B cell (primary cell): Measurements from ENCODE around the gene CD180. TPM values are rescaled to one million over a fixed set of nuclear protein-coding genes. Genes with fewer than 3 reads are reported as not detected.
A peak's percentile ranks its signal among the peaks of the same experiment; 100 is the strongest.

Source experiments
- ATAC-seq: fragments of 200-7000 bp; cut with Tn5 transposase; one replicate; pipeline ENCODE4 v1.10.0; 2021; ENCODE audit warnings: low read depth, mild to moderate bottlenecking, moderate number of reproducible peaks, moderate library complexity
- CTCF ChIA-PET: fragments of 350-600 bp; sonication (Branson Sonifier 250); formaldehyde crosslinking; loops from one replicate; lab custom pipeline; 2021; ENCODE audit warnings: antibody characterized with exemption, inconsistent platforms; lab: Charles Lee
- POLR2A ChIA-PET: fragments of 350-600 bp; sonication (Branson Sonifier 250); formaldehyde crosslinking; loops from one replicate; lab custom pipeline; 2021; ENCODE audit warnings: antibody characterized with exemption; lab: Charles Lee
- DNase-seq: peaks from one replicate; pipeline ENCODE4 v3.0.0; 2013
- H2AFZ ChIP-seq: 2 replicates; pipeline ENCODE4 v1.6.1; 2012; ENCODE audit warnings: mild to moderate bottlenecking, low read depth, low read length; ENCODE audit not compliant: insufficient read depth, poor library complexity, severe bottlenecking
- H3K27ac ChIP-seq, 2 donors: 1 replicate in 1 of 2; 2 replicates in 1 of 2; pipeline ENCODE4 v1.5.1; 2012 to 2013; ENCODE audit warnings: low read length in 2 of 2, mild to moderate bottlenecking in 2 of 2, moderate library complexity in 1 of 2
- H3K27me3 ChIP-seq, 4 experiments: fragments of 200-600 bp in 1 of 4; sonication (generic) in 1 of 4; replicated peaks in 1 of 4; 1 replicate in 2 of 4; 2 replicates in 2 of 4; pipeline versions ENCODE4 v1.6.1 to v1.7.0; 2013 to 2016; ENCODE audit warnings: low read length in 3 of 4, mild to moderate bottlenecking in 2 of 4, mixed read lengths in 1 of 4, moderate library complexity in 1 of 4; ENCODE audit not compliant: insufficient read depth in 4 of 4, control insufficient read depth in 3 of 4; ENCODE audit errors: control extremely low read depth in 1 of 4
- H3K36me3 ChIP-seq, 2 experiments: replicated peaks in 1 of 2; 1 replicate in 1 of 2; 2 replicates in 1 of 2; pipeline versions ENCODE4 v1.6.1 to v1.7.1; 2013; ENCODE audit warnings: low read length in 1 of 2; ENCODE audit not compliant: insufficient read depth in 2 of 2, control insufficient read depth in 1 of 2; ENCODE audit errors: control extremely low read depth in 1 of 2, extremely low read depth in 1 of 2
- H3K4me1 ChIP-seq, 2 donors: fragments of 200-600 bp in 1 of 2; sonication (generic) in 1 of 2; 1 replicate in 1 of 2; 2 replicates in 1 of 2; pipeline versions ENCODE4 v1.5.1 to v1.6.1; 2013 to 2017; ENCODE audit warnings: low read length in 2 of 2; ENCODE audit not compliant: control insufficient read depth in 2 of 2, insufficient read depth in 2 of 2
- H3K4me2 ChIP-seq: replicated peaks from 2 replicates; pipeline ENCODE3; 2012; ENCODE audit warnings: mild to moderate bottlenecking, low read depth, low read length; ENCODE audit not compliant: poor library complexity, severe bottlenecking
- H3K4me3 ChIP-seq, 5 experiments: fragments of 200-600 bp in 1 of 5; sonication (generic) in 1 of 5; 1 replicate in 3 of 5; 2 replicates in 2 of 5; pipeline versions ENCODE4 v1.5.1 to v1.7.0; 2011 to 2016; ENCODE audit warnings: low read length in 4 of 5, mild to moderate bottlenecking in 4 of 5, low read depth in 2 of 5, control low read depth in 1 of 5, moderate library complexity in 1 of 5; ENCODE audit not compliant: insufficient read depth in 1 of 5; ENCODE audit errors: control extremely low read depth in 1 of 5, extremely low read depth in 1 of 5
- H3K79me2 ChIP-seq: fragments of 200-600 bp; sonication (generic); one replicate; pipeline ENCODE4 v1.6.0; 2016; ENCODE audit warnings: low read length; ENCODE audit not compliant: control insufficient read depth, insufficient read depth
- H3K9ac ChIP-seq: fragments of 200-600 bp; sonication (generic); 2 replicates; pipeline ENCODE4 v1.6.1; 2017; ENCODE audit warnings: mild to moderate bottlenecking, low read length, moderate library complexity
- H3K9me3 ChIP-seq, 3 donors: one replicate each; pipeline versions ENCODE4 v1.6.1 to v1.7.1; 2013; ENCODE audit warnings: low read length in 2 of 3; ENCODE audit not compliant: control insufficient read depth in 2 of 3, insufficient read depth in 1 of 3; ENCODE audit errors: control extremely low read depth in 1 of 3
- H4K20me1 ChIP-seq: 2 replicates; pipeline ENCODE4 v1.6.0; 2012; ENCODE audit warnings: mild to moderate bottlenecking, low read length; ENCODE audit not compliant: insufficient read depth, control insufficient read depth, poor library complexity, severe bottlenecking
- H3K27ac Mint-ChIP-seq: one replicate; pipeline ENCODE4 v1.8.0; 2021; ENCODE audit warnings: mixed read lengths
- H3K27me3 Mint-ChIP-seq: one replicate; pipeline ENCODE4 v1.8.0; 2021; ENCODE audit warnings: mixed read lengths
- H3K4me1 Mint-ChIP-seq: one replicate; pipeline ENCODE4 v1.8.0; 2021; ENCODE audit warnings: mixed read lengths
- H3K4me3 Mint-ChIP-seq: one replicate; pipeline ENCODE4 v1.8.0; 2021; ENCODE audit warnings: mixed read lengths
- H3K9me3 Mint-ChIP-seq: one replicate; pipeline ENCODE4 v1.8.0; 2022; ENCODE audit warnings: mixed read lengths; ENCODE audit not compliant: insufficient read depth
- CTCF ChIP-seq: fragments of 200-600 bp; IDR thresholded peaks from one replicate; pipeline ENCODE4 v1.8.0; 2022; ENCODE audit warnings: antibody characterized with exemption, mild to moderate bottlenecking
- EZH2 ChIP-seq: IDR thresholded peaks from 2 replicates; pipeline ENCODE4 v1.6.1; 2012; ENCODE audit warnings: borderline replicate concordance, low read depth, mild to moderate bottlenecking, moderate library complexity, low read length; ENCODE audit not compliant: insufficient read depth, poor library complexity, severe bottlenecking
- WGBS: methylation state at CpG from one replicate; pipeline ENCODE4 v1.1.5; 2013; ENCODE audit warnings: missing lambda C conversion rate; ENCODE audit not compliant: insufficient coverage; 5-methylcytosine and 5-hydroxymethylcytosine counted together
- intact Hi-C: fragments of 100-400 bp; cut with micrococcal nuclease; formaldehyde crosslinking; loops from one replicate; pipeline ENCODE4 v1.10.0; 2022
- polyA plus RNA-seq: library from polyadenylated mRNA; depleted of rRNA; stranded (reverse); fragments of >200 nt; gene quantifications from 2 replicates; pipeline ENCODE4 v1.2.3, GENCODE V29; 2012
- total RNA-seq, 2 donors: library from RNA; stranded (reverse); fragments of 120-200 nt in 1 of 2; gene quantifications; 1 replicate in 1 of 2; 2 replicates in 1 of 2; pipeline versions ENCODE4 v1.2.3 to v1.2.4, GENCODE V29; 2013 to 2022

Gene CD180
- total and polyA plus RNA-seq, 2 donors (not counting 1 experiment from before 2014, with no cell fraction given) = 16.1 to 16.4 TPM

GRCh38 chr5:67201897-67202549, 5.4 kb upstream of the CD180 start:
- Histone ChIP-seq H3K4me3 (no peak overlapping the region), H4K20me1 (no peaks in the 10 kb centered on the region), H3K4me1 (peaks cover 93 to 97% of the 10 kb centered on the region in 2 donors), H3K9me3 (peaks cover 0 to 19% (median 7%) of the 10 kb centered on the region in 3 donors), H3K27me3 (no peaks in the 10 kb centered on the region), H3K79me2 (peaks cover 68% of the 10 kb centered on the region), H2AFZ (no peak overlapping the region), H3K9ac (no peak overlapping the region), H3K4me2 (peak overlapping the region; percentile 28), H3K36me3 (no peaks in the 10 kb centered on the region), H3K27ac (peak overlapping the region; percentile 23 to 86)
- peak overlapping the region; percentile 83 for H3K27ac Mint-ChIP-seq
- ChIA-PET POLR2A (interaction anchor here (0.6 to 1.6 kb wide), 3 partner anchors 9 to 41 kb away, joined by 3 to 5 read pairs (median 3); no protein-coding TSS in a partner anchor), CTCF (interaction anchor here (0.9 to 13.8 kb wide), 4 partner anchors 7 to 39 kb away, joined by 3 to 582 read pairs (median 74); partner anchors contain the start of gene CD180)
- ATAC-seq (no peak), DNase-seq (no peak)
- peaks cover 3% of the 10 kb centered on the region for H3K9me3 Mint-ChIP-seq
- intact Hi-C loops = no loop called here
- 95% methylated on average over 4 of the region's 6 CpGs for WGBS
- H3K4me3 Mint-ChIP-seq = peak overlapping the region; percentile 8
- peaks cover 95% of the 10 kb centered on the region for H3K4me1 Mint-ChIP-seq
- TF ChIP-seq EZH2 (no peak), CTCF (no peak)
- no peaks in the 10 kb centered on the region for H3K27me3 Mint-ChIP-seq
